ENCODE results near the gene GALK1. TPM values are rescaled to one million over a fixed set of nuclear protein-coding genes. Genes with fewer than 3 reads are reported as not detected.

Gene GALK1
- total RNA-seq, 1 donor from 2014 or later = 34.0 TPM

DNA sequence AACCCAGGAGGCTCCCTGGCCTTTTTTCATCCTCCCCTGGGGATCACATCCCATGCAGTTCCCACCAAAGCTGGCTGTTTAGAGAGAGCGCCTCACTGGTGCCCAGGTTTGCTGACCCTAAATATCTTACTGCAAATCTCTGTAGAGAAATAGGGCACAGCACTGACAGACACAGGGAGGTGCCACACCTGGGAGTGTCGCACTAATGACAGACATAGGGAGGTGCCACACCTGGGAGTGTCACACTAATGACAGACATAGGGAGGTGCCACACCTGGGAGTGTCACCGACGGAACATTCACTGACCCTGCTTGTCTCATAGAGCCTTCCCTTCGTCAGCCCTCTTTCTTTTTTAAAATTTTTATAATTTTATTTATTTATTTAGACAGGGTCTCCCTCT, 45.2 kb upstream of the GALK1 start:
- no peaks in the 10 kb centered on the region for H3K9me3 ChIP-seq
- H3K27me3 ChIP-seq (ENCODE audit: low read depth) = no peaks in the 10 kb centered on the region
- ATAC-seq = no peak
- H3K36me3 ChIP-seq = peaks cover 58% of the 10 kb centered on the region
- DNase-seq = peak; percentile 10
- H3K4me1 ChIP-seq = peaks cover 4% of the 10 kb centered on the region
- H3K27ac ChIP-seq = no peak overlapping the region
- H3K4me3 ChIP-seq = no peak overlapping the region
- intact Hi-C loops (cut with DNase I) = no loop called here
- TF ChIP-seq CTCF (IDR thresholded peaks at IDR 0.05) = no peak

DNA sequence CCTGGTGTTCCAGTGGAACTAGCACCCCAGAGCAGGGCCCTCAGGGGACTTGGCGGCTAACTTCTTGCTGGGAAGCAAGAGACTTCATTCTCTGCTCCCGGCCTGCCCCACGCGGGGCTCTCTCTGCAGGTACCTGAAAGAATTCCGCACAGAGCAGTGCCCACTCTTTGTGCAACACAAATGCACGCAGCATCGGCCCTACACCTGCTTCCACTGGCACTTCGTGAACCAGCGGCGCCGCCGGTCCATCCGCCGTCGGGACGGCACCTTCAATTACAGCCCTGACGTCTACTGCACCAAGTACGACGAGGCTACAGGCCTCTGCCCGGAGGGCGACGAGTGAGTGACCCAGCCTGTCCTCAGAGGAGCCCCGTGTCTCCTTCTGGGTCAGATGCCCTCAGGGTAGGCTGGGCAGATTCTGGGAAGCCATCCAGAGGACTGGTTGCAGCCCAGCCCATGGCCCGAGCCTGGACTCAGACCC, 44.7 kb upstream of the GALK1 start:
- H3K27ac ChIP-seq = no peak overlapping the region
- no peak for ATAC-seq
- H3K36me3 ChIP-seq = peaks cover 52% of the 10 kb centered on the region
- H3K9me3 ChIP-seq = no peaks in the 10 kb centered on the region
- peak; percentile 37 for DNase-seq
- intact Hi-C loops (cut with DNase I) = no loop called here
- H3K4me3 ChIP-seq = no peak overlapping the region
- no peaks in the 10 kb centered on the region for H3K27me3 ChIP-seq (ENCODE audit: low read depth)
- H3K4me1 ChIP-seq = peaks cover 4% of the 10 kb centered on the region
- TF ChIP-seq CTCF (IDR thresholded peaks at IDR 0.05) = no peak

DNA sequence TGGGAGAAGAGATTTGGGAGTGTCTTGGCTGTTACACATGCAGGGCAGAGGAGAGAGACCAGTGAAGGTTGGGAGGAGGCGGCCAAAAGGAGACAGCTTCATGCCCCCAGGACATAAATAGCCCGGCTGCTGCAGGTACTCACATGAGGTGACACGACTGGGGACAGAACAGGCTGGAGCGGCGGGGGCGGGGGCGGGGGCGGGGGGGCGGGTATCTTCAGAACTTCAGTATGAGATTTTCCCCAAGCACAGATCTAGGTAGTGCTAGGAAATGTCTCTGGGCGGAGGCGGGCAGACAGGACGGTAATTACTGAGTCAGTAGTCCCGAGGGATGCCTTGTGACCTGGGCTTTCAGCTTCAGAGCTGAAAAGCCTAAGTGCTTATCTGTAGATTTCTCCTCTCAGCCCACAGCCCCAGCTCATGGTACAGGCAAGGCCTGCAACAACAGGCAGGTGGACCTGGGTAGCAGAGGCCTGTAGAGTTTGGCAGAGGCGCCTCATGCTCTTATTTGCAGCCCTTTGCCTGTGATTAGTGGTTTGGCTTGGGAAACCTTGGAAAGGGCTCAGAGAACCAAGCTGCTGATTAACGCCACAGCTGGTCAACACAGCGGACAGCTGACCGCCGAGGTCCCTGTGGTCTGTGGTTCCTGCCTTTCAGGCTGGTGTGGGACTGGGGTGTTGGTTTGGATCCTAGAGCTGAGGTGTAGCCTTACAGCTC, 44.1 kb upstream of the GALK1 start:
- Histone ChIP-seq H3K4me3 (no peak overlapping the region), H3K4me1 (peaks cover 4% of the 10 kb centered on the region), H3K36me3 (peaks cover 46% of the 10 kb centered on the region), H3K9me3 (no peaks in the 10 kb centered on the region), H3K27me3 (ENCODE audit: low read depth) (no peaks in the 10 kb centered on the region), H3K27ac (no peak overlapping the region)
- DNase-seq (peak; percentile 41), ATAC-seq (peak in 1 of 2 donors; percentile 31)
- intact Hi-C loops (cut with DNase I) = no loop called here
- TF ChIP-seq CTCF (IDR thresholded peaks at IDR 0.05) = no peak

DNA sequence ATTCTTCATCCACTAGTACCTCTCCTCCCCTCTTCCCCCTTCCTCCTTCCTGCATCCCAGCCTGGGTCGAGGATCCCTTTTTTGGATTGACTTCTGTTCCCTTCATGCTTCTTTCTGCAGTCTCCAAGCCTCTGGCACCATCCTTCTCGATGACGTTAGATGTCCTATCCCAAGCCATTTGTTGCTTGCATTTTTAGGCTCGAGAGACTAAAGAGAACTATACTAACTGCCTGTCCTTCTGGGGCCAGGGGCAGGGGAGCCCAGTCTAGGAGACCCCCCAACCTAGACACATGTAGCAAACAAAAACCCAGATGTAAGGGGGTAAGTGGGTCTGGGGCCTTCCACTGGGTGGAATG, 43.5 kb upstream of the GALK1 start:
- no peaks in the 10 kb centered on the region for H3K27me3 ChIP-seq (ENCODE audit: low read depth)
- no peak for ATAC-seq
- H3K27ac ChIP-seq = peak overlapping the region; percentile 6
- no peaks in the 10 kb centered on the region for H3K9me3 ChIP-seq
- peaks cover 4% of the 10 kb centered on the region for H3K4me1 ChIP-seq
- DNase-seq = no peak
- no peak overlapping the region for H3K4me3 ChIP-seq
- peaks cover 41% of the 10 kb centered on the region for H3K36me3 ChIP-seq
- intact Hi-C loops (cut with DNase I) = no loop called here
- TF ChIP-seq CTCF (IDR thresholded peaks at IDR 0.05) = no peak

- DNase-seq (peak; percentile 10), ATAC-seq (no peak)
- intact Hi-C loops (cut with DNase I) = no loop called here
- Histone ChIP-seq H3K4me3 (no peak overlapping the region), H3K36me3 (peaks cover 40% of the 10 kb centered on the region), H3K9me3 (no peaks in the 10 kb centered on the region), H3K4me1 (peaks cover 4% of the 10 kb centered on the region), H3K27me3 (ENCODE audit: low read depth) (no peaks in the 10 kb centered on the region), H3K27ac (peak overlapping the region; percentile 6)
- TF ChIP-seq CTCF (IDR thresholded peaks at IDR 0.05) = no peak
Observed at GRCh38 chr17:75807861-75808260, 42.9 kb upstream of the GALK1 start.
